ENCODE measurements around the gene COX20. TPM values are rescaled to one million over a fixed set of nuclear protein-coding genes. Genes with fewer than 3 reads are reported as not detected.

The COX20 gene
- total and polyA plus RNA-seq, 2 donors (not counting 3 experiments of a cell fraction or from before 2014, with no cell fraction given): 17.1 to 30.2 TPM

DNA sequence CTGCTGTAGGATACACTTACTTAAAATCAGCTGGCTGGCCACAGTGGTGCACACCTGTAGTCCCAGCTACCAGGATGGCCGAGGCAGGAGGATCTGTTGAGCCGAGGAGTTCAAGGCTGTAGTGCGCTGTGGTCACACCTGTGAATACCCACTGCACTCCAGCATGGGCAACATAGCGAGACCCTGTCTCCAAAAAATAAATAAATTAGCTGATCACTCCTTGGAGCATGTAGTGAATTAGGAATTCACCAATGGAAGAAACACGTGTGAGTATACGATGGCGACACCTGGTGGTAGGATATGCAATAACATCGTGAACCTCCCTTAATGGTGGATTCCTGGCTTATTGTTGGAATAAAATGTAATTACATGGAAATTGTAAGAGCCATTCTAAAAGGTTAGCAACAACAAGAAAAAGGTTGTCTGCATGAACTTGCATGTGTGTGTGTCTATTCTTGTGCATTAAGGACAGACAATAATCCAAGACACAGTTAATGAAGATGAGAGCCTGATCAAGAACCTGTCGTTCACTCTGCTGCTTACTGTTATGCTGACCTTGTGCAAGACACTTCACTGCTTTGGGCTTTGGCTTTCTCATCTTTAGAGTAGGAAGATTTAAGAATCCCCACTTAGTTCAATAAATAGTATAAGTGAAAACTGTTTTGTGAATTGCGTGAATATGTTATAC is 38.6 kb upstream of the COX20 start:
- Histone ChIP-seq H3K9me3 (replicated peaks; ENCODE audit: control insufficient read depth, insufficient read depth, low read length) (no peaks in the 10 kb centered on the region), H3K4me3 (replicated peaks in 1 of 3; ENCODE audit: insufficient read depth in 1 of 3, low read depth in 1 of 3, low read length in 3 of 3) (no peak overlapping the region), H3K9me1 (replicated peaks; ENCODE audit: control insufficient read depth, extremely low read depth, insufficient read depth, low read length) (no peaks in the 10 kb centered on the region), H3K27me3 (ENCODE audit: control insufficient read depth in 2 of 2, insufficient read depth in 2 of 2, low read length in 2 of 2) (no peaks in the 10 kb centered on the region), H3K36me3 (ENCODE audit: control insufficient read depth in 2 of 2, extremely low read depth in 1 of 2, insufficient read depth in 2 of 2, low read length in 2 of 2) (no peaks in the 10 kb centered on the region), H3K9ac (replicated peaks; ENCODE audit: extremely low read depth, insufficient read depth, low read length) (no peak overlapping the region), H3K27ac (ENCODE audit: insufficient read depth, low read depth, low read length) (no peak overlapping the region), H3K4me2 (ENCODE audit: insufficient read depth, low read length) (no peak overlapping the region), H4K20me1 (replicated peaks; ENCODE audit: control insufficient read depth, extremely low read depth, insufficient read depth, low read length) (no peaks in the 10 kb centered on the region), H2AFZ (ENCODE audit: low read depth, low read length) (no peak overlapping the region), H3K4me1 (ENCODE audit: control insufficient read depth, extremely low read depth, insufficient read depth, low read length) (no peaks in the 10 kb centered on the region), H3K79me2 (ENCODE audit: control insufficient read depth, insufficient read depth, low read length) (no peaks in the 10 kb centered on the region)
- no TSS peak for BruUV-seq (replicated peaks)
- CTCF ChIA-PET: interaction anchor here (0.6 to 6.5 kb wide), 42 partner anchors 11 to 382 kb away, joined by 3 to 295 read pairs (median 4); partner anchors contain the start of genes CATSPERE, COX20 and DESI2
- POLR2A ChIA-PET: no interaction called here
- DNase-seq (ENCODE audit: low read depth, low spot score) (peak; percentile 70), FAIRE-seq (peak; percentile 94)
- TF ChIP-seq MAX (IDR thresholded peaks at IDR 0.05; ENCODE audit: insufficient read depth, insufficient read length): peak; percentile 84
- no peak for TF ChIP-seq JUN (IDR thresholded peaks at IDR 0.05; ENCODE audit: borderline replicate concordance, insufficient read depth, insufficient read length, low read depth)
- TF ChIP-seq EZH2 (IDR thresholded peaks at IDR 0.05; ENCODE audit: borderline replicate concordance, low read depth, low read length, severe bottlenecking): no peak
- TF ChIP-seq GATA2 (IDR thresholded peaks at IDR 0.05; ENCODE audit: insufficient read depth, insufficient read length, low read depth, low read length): no peak
- no peak for TF ChIP-seq POLR2AphosphoS5 (IDR thresholded peaks at IDR 0.05; ENCODE audit: insufficient read depth, low read depth, low read length)
- TF ChIP-seq POLR2A (IDR thresholded peaks at IDR 0.05; ENCODE audit: low read depth, low read length): no peak
- no peak for TF ChIP-seq MYC (IDR thresholded peaks at IDR 0.05; ENCODE audit: low read depth, low read length)
- TF ChIP-seq CTCF (IDR thresholded peaks at IDR 0.05; ENCODE audit: extremely low read depth in 1 of 2, insufficient read depth in 1 of 2, low read depth in 1 of 2, low read length in 2 of 2): peak; percentile 63 to 69
- no peak for TF ChIP-seq FOS (IDR thresholded peaks at IDR 0.05; ENCODE audit: borderline replicate concordance, insufficient read depth, low read length)
- intact Hi-C loops (cut with micrococcal nuclease) (loop anchor here (1.0 to 5.0 kb wide), 3 partner anchors 144 to 345 kb away; partner anchors contain the start of genes ADSS2 and DESI2), dilution Hi-C loops (cut with MboI; ENCODE audit: extremely low pct_ligation_motif_present, low sequenced_read_pairs) (no loop called here)
